HepG2 (cell line): ENCODE data around the gene B3GAT3. TPM values are rescaled to one million over a fixed set of nuclear protein-coding genes. Genes with fewer than 3 reads are reported as not detected.

ENCODE experiments used
- EEA1 ChIP-seq: sonication (generic); formaldehyde crosslinking; IDR thresholded peaks from 2 replicates; pipeline ENCODE4 v1.5.1; 2020; ENCODE audit warnings: mild to moderate bottlenecking, missing genetic modification reagents, borderline replicate concordance
- polyA plus RNA-seq, 8 experiments: library from polyadenylated mRNA; depleted of rRNA in 3 of 8; stranded (reverse) in 7 of 8; unstranded in 1 of 8; fragments of >200 nt; fragmentation: Illumina TruSeq in 4 of 8; extraction: Trizol in 4 of 8; gene quantifications; 2 replicates each; pipeline versions ENCODE4 v1.2.1 to v1.2.3, GENCODE V29; 2011 to 2016; ENCODE audit warnings: low read depth in 4 of 8, missing spikeins in 1 of 8, mixed read lengths in 1 of 8; ENCODE audit not compliant: insufficient read depth in 1 of 8
- total RNA-seq, 5 experiments: library from RNA; depleted of rRNA; stranded (reverse); fragments of >200 nt; fragmentation: Illumina TruSeq; extraction: Trizol; gene quantifications; 2 replicates each; pipeline ENCODE4 v1.2.3, GENCODE V29; 2016; ENCODE audit warnings: low read depth in 1 of 5
- TF ChIP-seq, protein P1 (sequence below): sonication (generic); formaldehyde crosslinking; IDR thresholded peaks from 2 replicates; pipeline ENCODE4 v1.4.0; 2020; ENCODE audit warnings: missing genetic modification reagents
- TF ChIP-seq, protein P2 (sequence below): sonication (generic); formaldehyde crosslinking; IDR thresholded peaks from 2 replicates; pipeline ENCODE4 v1.9.0; 2021; ENCODE audit warnings: mild to moderate bottlenecking, missing genetic modification reagents
- TF ChIP-seq, protein P3 (sequence below): sonication (generic); formaldehyde crosslinking; IDR thresholded peaks from 2 replicates; pipeline ENCODE4 v1.4.0; 2020; ENCODE audit warnings: mild to moderate bottlenecking, missing genetic modification reagents
- TF ChIP-seq, protein P4 (sequence below): sonication (generic); formaldehyde crosslinking; IDR thresholded peaks from 2 replicates; pipeline ENCODE4 v1.5.0; 2020; ENCODE audit warnings: missing genetic modification reagents

The B3GAT3 gene
- total and polyA plus RNA-seq, 2 of the 13 experiments (the other 11 are each of a cell fraction or from before 2014, with no cell fraction given), result 21.3 to 26.1 TPM

DNA sequence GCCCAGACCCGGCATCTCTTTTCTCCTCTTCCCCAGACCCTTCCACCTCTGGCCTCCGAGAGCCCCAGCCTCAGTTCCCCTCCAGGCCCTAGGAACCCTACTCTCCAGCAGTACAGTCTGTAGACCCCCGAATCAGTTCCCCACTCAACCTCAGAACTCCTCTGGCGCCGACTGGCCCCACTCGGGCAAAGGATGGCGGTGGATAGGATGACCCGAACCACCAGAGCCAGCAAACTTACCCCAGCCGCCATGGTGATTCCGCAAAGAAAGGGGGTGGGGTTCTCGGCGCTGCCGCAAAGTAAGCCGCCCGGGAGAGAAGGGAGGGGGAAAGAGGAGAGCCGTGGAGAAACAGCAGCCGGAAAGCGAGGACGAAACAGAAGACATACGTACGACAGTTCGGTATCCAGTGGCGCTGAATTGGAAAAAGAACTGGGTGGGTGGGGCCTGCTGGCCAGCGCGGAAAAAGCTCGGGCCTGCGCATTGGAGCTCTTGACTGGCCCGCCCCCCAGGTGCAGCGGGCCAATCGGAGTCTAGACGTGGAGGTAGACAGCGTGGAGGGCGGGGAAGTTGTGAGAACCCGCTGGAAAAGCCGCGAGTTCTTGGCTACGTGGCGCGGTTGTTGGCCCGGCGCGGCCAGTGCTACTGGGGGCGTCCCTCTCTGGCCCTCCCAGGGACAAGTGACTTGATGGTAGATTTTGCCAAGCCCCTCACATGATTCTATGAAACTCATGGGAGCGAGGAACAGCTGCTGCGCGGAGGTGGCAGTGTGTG lies 48.0 kb downstream of the B3GAT3 start, which contains the start of gene EEF1G (continued):
- TF ChIP-seq, protein P1, sequence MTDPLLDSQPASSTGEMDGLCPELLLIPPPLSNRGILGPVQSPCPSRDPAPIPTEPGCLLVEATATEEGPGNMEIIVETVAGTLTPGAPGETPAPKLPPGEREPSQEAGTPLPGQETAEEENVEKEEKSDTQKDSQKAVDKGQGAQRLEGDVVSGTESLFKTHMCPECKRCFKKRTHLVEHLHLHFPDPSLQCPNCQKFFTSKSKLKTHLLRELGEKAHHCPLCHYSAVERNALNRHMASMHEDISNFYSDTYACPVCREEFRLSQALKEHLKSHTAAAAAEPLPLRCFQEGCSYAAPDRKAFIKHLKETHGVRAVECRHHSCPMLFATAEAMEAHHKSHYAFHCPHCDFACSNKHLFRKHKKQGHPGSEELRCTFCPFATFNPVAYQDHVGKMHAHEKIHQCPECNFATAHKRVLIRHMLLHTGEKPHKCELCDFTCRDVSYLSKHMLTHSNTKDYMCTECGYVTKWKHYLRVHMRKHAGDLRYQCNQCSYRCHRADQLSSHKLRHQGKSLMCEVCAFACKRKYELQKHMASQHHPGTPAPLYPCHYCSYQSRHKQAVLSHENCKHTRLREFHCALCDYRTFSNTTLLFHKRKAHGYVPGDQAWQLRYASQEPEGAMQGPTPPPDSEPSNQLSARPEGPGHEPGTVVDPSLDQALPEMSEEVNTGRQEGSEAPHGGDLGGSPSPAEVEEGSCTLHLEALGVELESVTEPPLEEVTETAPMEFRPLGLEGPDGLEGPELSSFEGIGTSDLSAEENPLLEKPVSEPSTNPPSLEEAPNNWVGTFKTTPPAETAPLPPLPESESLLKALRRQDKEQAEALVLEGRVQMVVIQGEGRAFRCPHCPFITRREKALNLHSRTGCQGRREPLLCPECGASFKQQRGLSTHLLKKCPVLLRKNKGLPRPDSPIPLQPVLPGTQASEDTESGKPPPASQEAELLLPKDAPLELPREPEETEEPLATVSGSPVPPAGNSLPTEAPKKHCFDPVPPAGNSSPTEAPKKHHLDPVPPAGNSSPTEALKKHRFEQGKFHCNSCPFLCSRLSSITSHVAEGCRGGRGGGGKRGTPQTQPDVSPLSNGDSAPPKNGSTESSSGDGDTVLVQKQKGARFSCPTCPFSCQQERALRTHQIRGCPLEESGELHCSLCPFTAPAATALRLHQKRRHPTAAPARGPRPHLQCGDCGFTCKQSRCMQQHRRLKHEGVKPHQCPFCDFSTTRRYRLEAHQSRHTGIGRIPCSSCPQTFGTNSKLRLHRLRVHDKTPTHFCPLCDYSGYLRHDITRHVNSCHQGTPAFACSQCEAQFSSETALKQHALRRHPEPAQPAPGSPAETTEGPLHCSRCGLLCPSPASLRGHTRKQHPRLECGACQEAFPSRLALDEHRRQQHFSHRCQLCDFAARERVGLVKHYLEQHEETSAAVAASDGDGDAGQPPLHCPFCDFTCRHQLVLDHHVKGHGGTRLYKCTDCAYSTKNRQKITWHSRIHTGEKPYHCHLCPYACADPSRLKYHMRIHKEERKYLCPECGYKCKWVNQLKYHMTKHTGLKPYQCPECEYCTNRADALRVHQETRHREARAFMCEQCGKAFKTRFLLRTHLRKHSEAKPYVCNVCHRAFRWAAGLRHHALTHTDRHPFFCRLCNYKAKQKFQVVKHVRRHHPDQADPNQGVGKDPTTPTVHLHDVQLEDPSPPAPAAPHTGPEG (CRISPR knock-in tag), result 0 out of 2 replicates have a peak, but pooled peaks have one; percentile 16
- TF ChIP-seq, protein P2, sequence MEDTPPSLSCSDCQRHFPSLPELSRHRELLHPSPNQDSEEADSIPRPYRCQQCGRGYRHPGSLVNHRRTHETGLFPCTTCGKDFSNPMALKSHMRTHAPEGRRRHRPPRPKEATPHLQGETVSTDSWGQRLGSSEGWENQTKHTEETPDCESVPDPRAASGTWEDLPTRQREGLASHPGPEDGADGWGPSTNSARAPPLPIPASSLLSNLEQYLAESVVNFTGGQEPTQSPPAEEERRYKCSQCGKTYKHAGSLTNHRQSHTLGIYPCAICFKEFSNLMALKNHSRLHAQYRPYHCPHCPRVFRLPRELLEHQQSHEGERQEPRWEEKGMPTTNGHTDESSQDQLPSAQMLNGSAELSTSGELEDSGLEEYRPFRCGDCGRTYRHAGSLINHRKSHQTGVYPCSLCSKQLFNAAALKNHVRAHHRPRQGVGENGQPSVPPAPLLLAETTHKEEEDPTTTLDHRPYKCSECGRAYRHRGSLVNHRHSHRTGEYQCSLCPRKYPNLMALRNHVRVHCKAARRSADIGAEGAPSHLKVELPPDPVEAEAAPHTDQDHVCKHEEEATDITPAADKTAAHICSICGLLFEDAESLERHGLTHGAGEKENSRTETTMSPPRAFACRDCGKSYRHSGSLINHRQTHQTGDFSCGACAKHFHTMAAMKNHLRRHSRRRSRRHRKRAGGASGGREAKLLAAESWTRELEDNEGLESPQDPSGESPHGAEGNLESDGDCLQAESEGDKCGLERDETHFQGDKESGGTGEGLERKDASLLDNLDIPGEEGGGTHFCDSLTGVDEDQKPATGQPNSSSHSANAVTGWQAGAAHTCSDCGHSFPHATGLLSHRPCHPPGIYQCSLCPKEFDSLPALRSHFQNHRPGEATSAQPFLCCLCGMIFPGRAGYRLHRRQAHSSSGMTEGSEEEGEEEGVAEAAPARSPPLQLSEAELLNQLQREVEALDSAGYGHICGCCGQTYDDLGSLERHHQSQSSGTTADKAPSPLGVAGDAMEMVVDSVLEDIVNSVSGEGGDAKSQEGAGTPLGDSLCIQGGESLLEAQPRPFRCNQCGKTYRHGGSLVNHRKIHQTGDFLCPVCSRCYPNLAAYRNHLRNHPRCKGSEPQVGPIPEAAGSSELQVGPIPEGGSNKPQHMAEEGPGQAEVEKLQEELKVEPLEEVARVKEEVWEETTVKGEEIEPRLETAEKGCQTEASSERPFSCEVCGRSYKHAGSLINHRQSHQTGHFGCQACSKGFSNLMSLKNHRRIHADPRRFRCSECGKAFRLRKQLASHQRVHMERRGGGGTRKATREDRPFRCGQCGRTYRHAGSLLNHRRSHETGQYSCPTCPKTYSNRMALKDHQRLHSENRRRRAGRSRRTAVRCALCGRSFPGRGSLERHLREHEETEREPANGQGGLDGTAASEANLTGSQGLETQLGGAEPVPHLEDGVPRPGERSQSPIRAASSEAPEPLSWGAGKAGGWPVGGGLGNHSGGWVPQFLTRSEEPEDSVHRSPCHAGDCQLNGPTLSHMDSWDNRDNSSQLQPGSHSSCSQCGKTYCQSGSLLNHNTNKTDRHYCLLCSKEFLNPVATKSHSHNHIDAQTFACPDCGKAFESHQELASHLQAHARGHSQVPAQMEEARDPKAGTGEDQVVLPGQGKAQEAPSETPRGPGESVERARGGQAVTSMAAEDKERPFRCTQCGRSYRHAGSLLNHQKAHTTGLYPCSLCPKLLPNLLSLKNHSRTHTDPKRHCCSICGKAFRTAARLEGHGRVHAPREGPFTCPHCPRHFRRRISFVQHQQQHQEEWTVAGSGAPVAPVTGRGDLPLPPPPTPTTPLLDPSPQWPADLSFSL, result no peak
- TF ChIP-seq, protein P3, sequence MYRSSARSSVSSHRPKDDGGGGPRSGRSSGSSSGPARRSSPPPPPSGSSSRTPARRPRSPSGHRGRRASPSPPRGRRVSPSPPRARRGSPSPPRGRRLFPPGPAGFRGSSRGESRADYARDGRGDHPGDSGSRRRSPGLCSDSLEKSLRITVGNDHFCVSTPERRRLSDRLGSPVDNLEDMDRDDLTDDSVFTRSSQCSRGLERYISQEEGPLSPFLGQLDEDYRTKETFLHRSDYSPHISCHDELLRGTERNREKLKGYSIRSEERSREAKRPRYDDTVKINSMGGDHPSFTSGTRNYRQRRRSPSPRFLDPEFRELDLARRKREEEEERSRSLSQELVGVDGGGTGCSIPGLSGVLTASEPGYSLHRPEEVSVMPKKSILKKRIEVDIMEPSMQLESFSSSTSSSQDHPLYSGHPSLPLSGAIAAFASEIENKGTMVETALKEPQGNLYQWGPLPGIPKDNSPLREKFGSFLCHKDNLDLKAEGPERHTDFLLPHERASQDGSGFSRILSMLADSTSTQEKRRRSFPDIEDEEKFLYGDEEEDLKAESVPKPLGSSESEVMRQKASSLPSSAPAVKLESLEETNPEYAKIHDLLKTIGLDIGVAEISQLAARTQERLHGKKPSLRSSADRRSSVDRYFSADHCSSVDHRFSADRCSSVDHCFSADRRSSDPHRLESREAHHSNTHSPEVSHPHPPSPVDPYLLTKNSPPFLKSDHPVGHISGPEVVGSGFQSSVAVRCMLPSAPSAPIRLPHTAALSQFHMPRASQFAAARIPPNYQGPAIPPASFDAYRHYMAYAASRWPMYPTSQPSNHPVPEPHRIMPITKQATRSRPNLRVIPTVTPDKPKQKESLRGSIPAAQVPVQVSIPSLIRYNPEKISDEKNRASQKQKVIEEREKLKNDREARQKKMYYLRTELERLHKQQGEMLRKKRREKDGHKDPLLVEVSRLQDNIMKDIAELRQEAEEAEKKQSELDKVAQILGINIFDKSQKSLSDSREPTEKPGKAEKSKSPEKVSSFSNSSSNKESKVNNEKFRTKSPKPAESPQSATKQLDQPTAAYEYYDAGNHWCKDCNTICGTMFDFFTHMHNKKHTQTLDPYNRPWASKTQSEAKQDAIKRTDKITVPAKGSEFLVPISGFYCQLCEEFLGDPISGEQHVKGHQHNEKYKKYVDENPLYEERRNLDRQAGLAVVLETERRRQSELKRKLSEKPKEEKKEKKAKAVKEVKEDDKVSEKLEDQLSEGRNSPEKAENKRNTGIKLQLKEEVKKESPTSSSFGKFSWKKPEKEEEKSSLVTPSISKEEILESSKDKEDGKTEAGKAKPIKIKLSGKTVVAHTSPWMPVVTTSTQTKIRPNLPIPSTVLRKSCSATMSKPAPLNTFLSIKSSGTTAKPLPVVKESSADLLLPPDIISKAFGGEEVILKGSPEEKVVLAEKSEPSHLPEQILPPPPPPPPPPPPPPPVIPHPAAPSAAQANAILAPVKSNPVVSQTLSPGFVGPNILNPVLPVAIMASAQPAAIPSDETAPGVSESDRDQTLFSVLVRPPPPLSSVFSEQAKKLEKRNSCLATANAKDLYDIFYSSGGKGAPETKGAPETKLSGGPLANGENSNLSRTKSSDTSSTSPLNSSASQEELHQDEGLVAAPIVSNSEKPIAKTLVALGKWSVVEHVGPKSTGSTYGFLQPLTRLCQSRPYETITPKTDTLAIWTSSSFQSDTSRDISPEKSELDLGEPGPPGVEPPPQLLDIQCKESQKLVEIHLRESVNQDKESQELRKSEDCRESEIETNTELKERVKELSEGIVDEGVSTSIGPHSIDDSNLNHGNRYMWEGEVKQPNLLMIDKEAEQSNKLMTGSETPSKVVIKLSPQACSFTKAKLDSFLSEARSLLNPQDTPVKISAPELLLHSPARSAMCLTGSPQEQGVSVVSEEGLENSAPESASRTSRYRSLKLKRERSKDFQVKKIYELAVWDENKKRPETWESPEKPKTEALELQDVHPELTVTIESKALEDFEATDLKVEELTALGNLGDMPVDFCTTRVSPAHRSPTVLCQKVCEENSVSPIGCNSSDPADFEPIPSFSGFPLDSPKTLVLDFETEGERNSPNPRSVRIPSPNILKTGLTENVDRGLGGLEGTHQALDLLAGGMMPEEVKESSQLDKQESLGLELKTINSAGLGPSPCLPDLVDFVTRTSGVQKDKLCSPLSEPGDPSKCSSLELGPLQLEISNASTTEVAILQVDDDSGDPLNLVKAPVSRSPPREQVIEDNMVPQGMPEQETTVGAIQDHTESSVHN (CRISPR knock-in tag), result 0 out of 2 replicates have a peak, but pooled peaks have one; percentile 14
- TF ChIP-seq EEA1 (CRISPR knock-in tag), result no peak
- TF ChIP-seq, protein P4, sequence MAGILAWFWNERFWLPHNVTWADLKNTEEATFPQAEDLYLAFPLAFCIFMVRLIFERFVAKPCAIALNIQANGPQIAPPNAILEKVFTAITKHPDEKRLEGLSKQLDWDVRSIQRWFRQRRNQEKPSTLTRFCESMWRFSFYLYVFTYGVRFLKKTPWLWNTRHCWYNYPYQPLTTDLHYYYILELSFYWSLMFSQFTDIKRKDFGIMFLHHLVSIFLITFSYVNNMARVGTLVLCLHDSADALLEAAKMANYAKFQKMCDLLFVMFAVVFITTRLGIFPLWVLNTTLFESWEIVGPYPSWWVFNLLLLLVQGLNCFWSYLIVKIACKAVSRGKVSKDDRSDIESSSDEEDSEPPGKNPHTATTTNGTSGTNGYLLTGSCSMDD (CRISPR knock-in tag), result no peak
